Muscle layer of colon (tissue), 2 donors: ENCODE measurements around the gene MESD.
A peak's percentile ranks its signal among the peaks of the same experiment; 100 is the strongest.

Experiments
- H3K27ac ChIP-seq: one replicate; pipeline ENCODE4 v1.7.0; 2013; ENCODE audit warnings: low read depth, mild to moderate bottlenecking, low read length, moderate library complexity
- H3K27me3 ChIP-seq, 2 donors: one replicate each; pipeline ENCODE4 v1.7.0; 2013; ENCODE audit warnings: low read length in 2 of 2, mild to moderate bottlenecking in 2 of 2; ENCODE audit not compliant: insufficient read depth in 2 of 2, control insufficient read depth in 1 of 2
- H3K36me3 ChIP-seq: one replicate; pipeline ENCODE4 v1.7.0; 2013; ENCODE audit warnings: mild to moderate bottlenecking, low read length; ENCODE audit not compliant: insufficient read depth
- H3K4me1 ChIP-seq: one replicate; pipeline ENCODE4 v1.7.0; 2013; ENCODE audit warnings: mild to moderate bottlenecking, low read length; ENCODE audit not compliant: insufficient read depth
- H3K4me3 ChIP-seq, 2 donors: one replicate each; pipeline ENCODE4 v1.7.0; 2013; ENCODE audit warnings: low read length in 2 of 2, low read depth in 1 of 2, mild to moderate bottlenecking in 1 of 2, moderate library complexity in 1 of 2
- H3K9ac ChIP-seq: one replicate; pipeline ENCODE4 v1.7.0; 2013; ENCODE audit warnings: low read length
- H3K9me3 ChIP-seq: one replicate; pipeline ENCODE4 v1.7.0; 2013; ENCODE audit warnings: mild to moderate bottlenecking, low read length
- donor health status: abdominal sarcoma.
- donor health status: Adenocarcinoma of cecum.

Gene MESD

DNA sequence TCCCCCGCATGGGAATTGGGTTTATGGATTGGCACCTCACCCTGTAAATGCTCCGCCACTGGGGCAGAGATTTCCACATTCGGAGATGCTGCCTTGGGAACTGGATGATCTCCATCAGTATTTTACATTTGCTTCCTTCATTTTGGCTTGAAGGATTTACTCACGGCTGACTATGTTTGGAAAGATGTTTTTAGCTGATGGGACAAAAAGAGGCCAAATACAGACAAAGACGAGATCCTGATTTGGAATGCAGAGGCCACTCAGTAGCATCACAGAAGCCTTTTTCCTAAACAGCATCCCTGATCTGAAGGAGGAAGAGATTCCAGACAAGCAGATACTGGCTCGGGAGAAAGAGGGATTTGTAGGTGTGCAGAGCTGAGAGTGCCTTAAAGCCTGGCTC, 76.9 kb downstream of the MESD start:
- H3K27me3 ChIP-seq: no peaks in the 10 kb centered on the region
- H3K4me1 ChIP-seq: peaks cover 37% of the 10 kb centered on the region
- no peak overlapping the region for H3K9ac ChIP-seq
- no peaks in the 10 kb centered on the region for H3K36me3 ChIP-seq
- H3K27ac ChIP-seq: peak overlapping the region; percentile 38
- H3K4me3 ChIP-seq: no peak overlapping the region
- no peaks in the 10 kb centered on the region for H3K9me3 ChIP-seq

DNA sequence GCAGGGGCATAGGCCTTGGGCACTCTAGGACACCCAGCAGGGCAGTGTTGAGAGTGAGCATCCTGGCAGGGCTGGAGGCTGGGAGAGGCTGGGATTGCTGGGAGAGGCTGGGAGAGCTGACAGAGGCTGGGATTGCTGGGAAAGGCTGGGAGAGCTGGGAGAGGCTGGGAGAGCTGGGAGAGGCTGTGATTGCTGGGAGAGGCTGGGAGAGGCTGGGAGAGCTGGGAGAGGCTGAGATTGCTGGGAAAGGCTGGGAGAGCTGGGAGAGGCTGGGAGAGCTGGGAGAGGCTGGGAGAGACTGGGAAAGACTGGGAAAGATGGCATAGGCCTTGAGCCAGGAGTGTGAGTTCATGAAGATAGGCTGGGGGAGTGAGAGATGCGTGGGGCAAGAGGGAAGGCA, 77.8 kb downstream of the MESD start:
- H3K4me1 ChIP-seq: peaks cover 37% of the 10 kb centered on the region
- no peak overlapping the region for H3K9ac ChIP-seq
- no peaks in the 10 kb centered on the region for H3K9me3 ChIP-seq
- no peaks in the 10 kb centered on the region for H3K27me3 ChIP-seq
- no peaks in the 10 kb centered on the region for H3K36me3 ChIP-seq
- H3K4me3 ChIP-seq: no peak overlapping the region
- H3K27ac ChIP-seq: no peak overlapping the region

DNA sequence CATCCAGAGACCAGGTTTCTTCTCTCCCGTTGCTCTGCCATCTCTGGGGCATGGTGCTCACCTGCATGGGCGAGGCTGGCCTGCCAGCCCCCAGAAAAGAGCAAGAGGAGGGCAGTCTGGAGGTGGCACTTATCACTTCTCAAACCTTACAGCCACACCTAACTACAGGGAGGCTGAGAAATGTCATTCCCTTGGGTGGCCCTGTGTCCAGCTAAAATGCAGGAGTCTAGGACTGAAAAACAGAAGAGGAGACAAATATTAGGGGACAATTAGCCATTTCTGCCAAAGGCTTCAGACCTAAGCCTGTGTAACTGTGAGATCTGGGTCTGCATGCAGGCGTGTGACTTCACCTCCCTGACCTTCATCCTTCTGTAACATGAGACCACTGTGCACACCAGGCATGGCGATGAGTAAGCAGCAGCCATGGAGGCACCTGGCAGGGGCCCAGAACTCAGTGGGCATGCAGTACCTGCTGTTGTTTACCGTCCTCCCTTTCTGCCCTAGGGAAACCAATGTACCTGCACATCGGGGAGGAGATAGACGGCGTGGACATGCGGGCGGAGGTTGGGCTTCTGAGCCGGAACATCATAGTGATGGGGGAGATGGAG, 83.4 kb downstream of the MESD start:
- no peak overlapping the region for H3K9ac ChIP-seq
- no peaks in the 10 kb centered on the region for H3K27me3 ChIP-seq
- H3K4me1 ChIP-seq: no peaks in the 10 kb centered on the region
- H3K27ac ChIP-seq: no peak overlapping the region
- H3K9me3 ChIP-seq: no peaks in the 10 kb centered on the region
- peaks cover 11% of the 10 kb centered on the region for H3K36me3 ChIP-seq
- H3K4me3 ChIP-seq: no peak overlapping the region

DNA sequence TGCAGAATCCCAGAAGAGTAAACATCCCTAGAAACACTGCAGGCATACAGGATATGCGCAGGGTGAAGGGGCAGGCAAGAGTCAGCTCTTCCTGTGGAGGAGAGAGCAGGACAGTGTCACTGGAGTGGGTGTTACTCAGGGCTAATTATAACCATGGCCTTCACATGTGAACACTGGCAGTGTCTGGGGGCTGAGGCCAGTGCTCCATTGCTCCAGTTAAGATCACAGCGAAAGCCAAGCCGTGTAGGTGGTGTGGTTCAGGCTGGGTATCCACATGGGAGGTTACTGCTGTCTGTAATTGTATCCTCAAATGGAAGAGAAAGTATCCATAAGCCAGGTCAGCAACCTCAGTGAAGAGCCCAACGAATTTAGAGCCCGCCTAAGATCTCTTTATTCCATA, 84.6 kb downstream of the MESD start:
- Histone ChIP-seq H3K9ac (no peak overlapping the region), H3K4me3 (no peak overlapping the region), H3K9me3 (no peaks in the 10 kb centered on the region), H3K4me1 (no peaks in the 10 kb centered on the region), H3K27ac (no peak overlapping the region), H3K27me3 (no peaks in the 10 kb centered on the region), H3K36me3 (peaks cover 11% of the 10 kb centered on the region)

DNA sequence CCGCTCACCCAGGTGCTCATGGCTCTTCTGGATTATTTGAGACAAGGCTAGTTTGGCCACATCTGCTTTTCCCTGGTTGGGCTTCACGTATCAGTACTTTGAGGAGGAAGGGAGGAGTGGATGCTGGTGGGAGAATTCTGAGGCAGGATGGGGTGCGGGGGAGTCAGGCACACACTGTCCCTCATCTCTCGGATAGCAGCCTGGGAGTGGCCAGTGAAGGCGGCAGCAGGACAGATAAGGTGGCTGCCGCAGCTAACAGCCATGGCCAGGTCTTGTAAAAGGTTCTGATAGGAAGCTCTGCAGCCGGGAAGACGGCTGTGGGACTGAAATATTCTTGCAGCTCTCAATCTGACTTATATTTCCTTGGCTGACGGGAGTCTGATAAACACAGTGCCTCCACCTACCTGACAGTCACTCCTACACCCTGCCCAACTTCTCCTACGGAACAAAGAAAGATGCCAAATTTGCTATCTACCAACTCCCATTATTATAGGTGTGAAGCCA, 87.3 kb downstream of the MESD start:
- H3K27ac ChIP-seq: no peak overlapping the region
- H3K4me3 ChIP-seq: no peak overlapping the region
- H3K4me1 ChIP-seq: no peaks in the 10 kb centered on the region
- no peaks in the 10 kb centered on the region for H3K27me3 ChIP-seq
- H3K36me3 ChIP-seq: peaks cover 11% of the 10 kb centered on the region
- H3K9ac ChIP-seq: no peak overlapping the region
- no peaks in the 10 kb centered on the region for H3K9me3 ChIP-seq

DNA sequence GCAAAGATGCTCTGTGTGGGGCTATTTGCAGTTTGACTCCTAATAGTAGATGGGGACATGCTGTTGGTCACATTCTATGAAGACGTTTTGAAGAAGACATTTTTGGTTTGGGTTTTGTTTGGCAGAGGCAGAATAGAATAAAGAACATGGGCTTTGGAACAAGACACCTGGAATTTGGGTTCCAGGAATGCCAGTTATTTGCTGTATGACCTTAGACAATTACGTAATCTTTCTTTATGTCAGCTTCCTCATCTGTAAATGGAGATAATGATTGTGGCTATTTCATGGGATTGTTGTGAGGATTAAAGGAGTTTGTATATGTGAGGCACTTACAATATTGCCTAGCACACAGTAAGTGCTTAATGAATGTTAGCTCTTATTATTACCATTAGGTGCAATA, 91.6 kb downstream of the MESD start:
- no peak overlapping the region for H3K9ac ChIP-seq
- peaks cover 13% of the 10 kb centered on the region for H3K36me3 ChIP-seq
- H3K9me3 ChIP-seq: no peaks in the 10 kb centered on the region
- no peak overlapping the region for H3K27ac ChIP-seq
- no peaks in the 10 kb centered on the region for H3K4me1 ChIP-seq
- no peak overlapping the region for H3K4me3 ChIP-seq
- no peaks in the 10 kb centered on the region for H3K27me3 ChIP-seq
